IPS-18c (cell line): ENCODE measurements around the gene LHX6.

Source experiments
- H3K4me3 ChIP-seq: 2 replicates; pipeline ENCODE4 v1.7.0; 2013; ENCODE audit warnings: low read depth, mild to moderate bottlenecking, low read length, moderate library complexity; ENCODE audit not compliant: insufficient read depth
- H3K9me3 ChIP-seq: one replicate; pipeline ENCODE4 v1.6.1; 2013; ENCODE audit warnings: mild to moderate bottlenecking, low read length, moderate library complexity; ENCODE audit not compliant: control insufficient read depth, insufficient read depth

The LHX6 gene

DNA sequence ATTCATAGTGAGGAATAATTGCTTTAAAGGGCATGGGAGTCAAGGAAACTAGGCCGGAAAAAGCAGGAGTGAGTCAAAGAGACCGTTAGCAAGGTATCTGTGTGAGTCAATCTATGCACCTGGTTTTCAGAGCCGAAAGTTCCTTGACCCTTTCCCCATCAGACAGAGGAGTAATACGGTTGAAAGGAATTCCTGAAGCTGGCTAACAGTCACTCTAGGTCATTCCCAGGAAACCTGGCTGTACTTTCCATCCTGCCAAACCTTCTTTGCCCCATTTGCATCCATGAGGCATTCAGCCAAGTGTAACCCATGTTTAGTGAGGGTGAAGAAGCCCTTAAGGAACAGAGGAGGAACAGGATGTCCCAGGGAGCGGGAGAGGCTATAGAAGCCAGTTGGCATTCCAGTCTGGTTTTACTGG, 19.7 kb upstream of the LHX6 start:
- no peak overlapping the region for H3K4me3 ChIP-seq
- no peaks in the 10 kb centered on the region for H3K9me3 ChIP-seq

DNA sequence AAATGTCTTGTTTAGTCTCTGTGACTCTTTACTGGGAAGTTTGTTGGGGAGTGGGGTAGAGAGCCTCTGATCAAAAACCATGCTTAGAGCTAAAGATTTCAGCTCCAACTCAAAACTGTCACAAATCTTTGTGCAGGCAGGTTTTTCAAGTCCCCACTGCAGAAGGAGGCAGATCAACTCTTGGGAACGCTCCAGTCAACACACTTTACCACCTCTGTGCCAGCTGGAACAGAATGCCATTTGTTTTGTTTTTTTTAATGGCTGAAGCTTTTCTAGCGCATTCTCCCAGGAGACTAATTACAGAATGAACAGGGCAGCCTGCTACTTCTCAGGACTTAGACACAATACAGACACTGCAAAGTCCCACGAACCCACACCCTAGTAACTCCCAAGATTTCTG, 17.9 kb upstream of the LHX6 start:
- H3K9me3 ChIP-seq: no peaks in the 10 kb centered on the region
- H3K4me3 ChIP-seq: no peak overlapping the region

DNA sequence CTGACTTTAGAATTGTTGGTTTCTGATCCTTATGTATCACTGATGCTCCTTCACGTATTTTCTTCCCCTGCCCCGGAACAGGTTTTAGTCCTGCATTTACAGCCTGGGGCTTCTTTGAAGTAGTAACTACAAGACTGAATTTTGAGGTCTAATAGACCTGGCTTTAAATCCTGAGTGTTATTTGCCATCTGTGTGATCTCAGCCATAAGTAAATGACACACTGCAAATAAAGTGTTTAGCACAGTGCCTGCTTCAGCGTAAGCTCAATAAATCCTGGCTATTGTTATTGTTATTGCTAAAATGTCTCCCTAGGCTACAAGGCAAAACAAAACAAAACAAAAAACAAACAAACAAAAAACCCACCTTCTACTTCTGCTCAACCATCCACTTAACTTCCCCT, 15.6 kb upstream of the LHX6 start:
- Histone ChIP-seq H3K9me3 (no peaks in the 10 kb centered on the region), H3K4me3 (no peak overlapping the region)

DNA sequence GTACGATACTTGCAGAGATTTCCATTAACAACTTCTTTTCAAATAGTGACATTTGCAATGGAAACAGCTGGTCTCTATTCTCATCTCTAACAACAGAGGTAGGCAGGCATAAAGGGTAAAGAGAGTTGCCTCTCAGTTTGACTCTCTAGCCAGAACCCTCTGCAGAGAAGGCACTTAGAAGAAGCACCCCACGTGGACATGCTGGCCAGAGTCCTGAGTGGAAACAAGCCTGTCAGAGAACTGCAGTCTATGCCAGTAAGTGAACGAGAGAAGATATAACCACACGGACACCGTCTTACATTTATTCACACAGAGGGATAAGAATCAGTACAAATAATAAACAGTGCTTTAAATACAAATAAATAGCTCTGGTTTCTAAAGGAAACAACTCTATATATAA, 11.0 kb upstream of the LHX6 start:
- no peaks in the 10 kb centered on the region for H3K9me3 ChIP-seq

DNA sequence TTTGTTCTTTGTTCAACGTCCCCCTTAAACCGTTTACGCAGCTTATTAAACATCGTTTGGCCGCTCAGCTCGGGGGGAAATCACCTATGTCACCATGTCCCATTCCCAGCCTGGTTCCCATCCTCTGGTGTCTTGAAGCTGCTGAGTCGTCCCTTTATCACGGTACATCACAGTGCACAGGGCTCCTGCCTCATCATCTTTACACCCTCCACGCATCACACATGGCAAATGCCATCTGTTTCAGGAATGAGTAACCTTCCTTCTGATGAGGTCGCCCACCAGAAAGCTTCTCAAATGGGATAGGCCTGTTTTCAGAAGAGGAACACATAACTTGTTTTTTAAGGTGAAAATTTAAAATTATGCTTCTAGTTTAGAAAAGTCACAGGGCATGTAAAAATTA, 7.9 kb upstream of the LHX6 start:
- H3K9me3 ChIP-seq: no peaks in the 10 kb centered on the region
- H3K4me3 ChIP-seq: no peak overlapping the region

More for the DNA sequence above, 11.0 kb upstream of the LHX6 start:
- H3K4me3 ChIP-seq: no peak overlapping the region

DNA sequence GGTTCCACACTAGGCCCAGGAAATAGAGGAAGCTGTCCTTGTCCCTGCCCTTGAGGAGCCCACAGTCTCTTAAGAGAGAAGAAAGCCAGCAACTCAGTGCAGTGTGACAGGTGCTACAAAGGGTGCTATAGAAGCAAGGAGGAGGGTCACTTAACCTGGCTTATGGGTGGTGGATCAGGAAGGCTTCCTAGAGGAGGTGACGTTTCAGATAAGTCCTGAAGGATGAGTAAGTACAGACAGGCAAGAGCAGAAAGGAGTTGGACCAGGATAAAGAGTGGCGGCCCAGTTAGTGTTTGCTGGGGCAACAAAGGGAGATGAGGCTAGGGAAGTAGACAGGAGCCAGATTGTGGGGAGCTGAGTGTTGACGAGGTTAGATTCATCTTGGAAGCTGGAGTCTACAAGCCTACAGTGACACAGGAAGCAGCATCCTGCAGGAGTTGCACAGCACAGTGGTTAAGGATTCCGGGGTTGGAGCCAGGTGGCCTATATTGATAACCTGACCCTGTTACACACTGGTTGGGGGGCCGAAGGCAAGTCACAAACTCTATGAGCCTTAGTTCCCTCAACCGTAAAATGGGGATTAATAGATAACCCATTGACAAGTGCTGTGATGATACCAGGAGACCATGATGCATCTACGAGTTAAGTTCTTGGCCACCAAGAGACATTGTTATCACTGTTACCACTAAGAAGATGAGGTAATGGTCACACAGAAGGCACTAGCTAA, 5.4 kb upstream of the LHX6 start:
- H3K9me3 ChIP-seq: no peaks in the 10 kb centered on the region
- H3K4me3 ChIP-seq: no peak overlapping the region

DNA sequence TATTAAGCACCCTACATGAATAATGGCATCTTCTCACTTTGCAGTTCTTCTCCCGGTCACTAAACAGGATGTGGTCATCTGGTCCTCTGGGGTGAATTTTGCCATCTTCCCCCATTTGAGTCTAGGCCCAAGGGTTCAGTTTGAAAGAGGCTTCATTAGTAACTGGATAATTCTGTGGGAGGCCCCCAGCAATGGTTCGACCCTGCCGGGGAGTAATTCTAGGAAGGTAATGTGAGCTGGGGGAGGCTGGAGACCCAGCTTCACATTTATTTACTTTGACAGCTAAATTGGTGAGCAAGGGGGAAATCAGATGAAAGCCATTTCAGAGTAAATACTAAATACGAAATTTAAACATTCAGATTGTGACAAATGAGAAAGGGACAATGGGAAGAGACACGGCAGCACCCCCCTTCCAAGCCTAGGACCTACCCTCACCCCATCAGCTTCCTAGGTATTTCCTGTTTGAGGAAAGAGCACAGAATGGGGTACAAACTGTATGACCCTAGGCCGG, 4.1 kb upstream of the LHX6 start:
- H3K4me3 ChIP-seq: no peak overlapping the region
- peaks cover 6% of the 10 kb centered on the region for H3K9me3 ChIP-seq

DNA sequence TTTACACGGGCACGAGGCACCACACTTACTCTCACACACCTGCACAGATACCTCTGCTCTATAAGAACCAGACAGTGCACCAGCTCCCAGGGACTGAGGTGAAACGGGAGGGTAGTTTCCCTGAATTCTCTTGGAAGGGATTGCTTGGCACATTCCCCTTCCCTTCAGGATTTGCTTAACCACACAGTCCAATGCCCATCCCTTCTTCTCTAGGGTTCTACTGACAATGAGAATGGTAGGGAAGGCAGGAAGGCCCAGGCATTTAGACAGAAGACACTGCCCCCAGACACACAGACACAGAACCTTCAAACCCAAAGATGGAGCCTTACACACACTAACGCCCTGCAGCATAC, 704 bp upstream of the LHX6 start:
- Histone ChIP-seq H3K9me3 (peaks cover 6% of the 10 kb centered on the region), H3K4me3 (no peak overlapping the region)

DNA sequence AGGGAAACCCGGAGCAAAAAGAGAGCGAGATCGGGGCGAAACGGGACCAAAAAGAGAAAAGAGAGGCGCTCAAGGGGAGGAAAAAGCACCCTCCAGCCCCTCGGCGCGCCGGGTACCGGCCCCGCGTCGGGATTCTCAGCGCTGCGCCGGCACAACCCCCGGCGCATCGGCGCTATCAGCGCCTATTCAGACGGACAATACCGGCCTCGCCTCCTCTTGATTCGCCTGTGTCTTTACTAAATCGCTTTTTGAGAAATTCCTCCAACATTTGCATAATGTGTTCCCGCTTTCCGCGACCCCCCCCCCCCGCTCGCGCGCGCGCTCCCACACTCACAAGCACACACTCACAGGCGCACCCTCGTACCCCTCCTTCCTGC, 578 bp downstream of the LHX6 start:
- H3K4me3 ChIP-seq: peak overlapping the region; percentile 44
- peaks cover 8% of the 10 kb centered on the region for H3K9me3 ChIP-seq

DNA sequence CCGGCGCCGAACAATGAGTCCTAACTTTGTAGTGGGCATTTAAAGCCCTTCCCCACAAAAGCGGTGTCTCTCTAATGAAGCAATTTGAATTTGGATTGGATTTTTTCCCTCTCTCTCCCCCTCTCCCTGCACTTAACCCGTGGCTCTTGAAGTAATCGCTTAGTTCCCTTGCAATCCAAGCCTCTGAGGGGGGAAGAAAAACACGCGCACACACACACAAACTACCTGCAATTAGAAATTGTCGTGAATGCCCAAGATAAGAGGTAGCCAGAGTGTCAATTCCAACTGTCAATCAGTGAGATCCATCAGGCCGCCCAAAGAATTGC, 1.2 kb downstream of the LHX6 start:
- Histone ChIP-seq H3K4me3 (peak overlapping the region; percentile 3; the same call in 1 of the 2 replicates), H3K9me3 (peaks cover 8% of the 10 kb centered on the region)

DNA sequence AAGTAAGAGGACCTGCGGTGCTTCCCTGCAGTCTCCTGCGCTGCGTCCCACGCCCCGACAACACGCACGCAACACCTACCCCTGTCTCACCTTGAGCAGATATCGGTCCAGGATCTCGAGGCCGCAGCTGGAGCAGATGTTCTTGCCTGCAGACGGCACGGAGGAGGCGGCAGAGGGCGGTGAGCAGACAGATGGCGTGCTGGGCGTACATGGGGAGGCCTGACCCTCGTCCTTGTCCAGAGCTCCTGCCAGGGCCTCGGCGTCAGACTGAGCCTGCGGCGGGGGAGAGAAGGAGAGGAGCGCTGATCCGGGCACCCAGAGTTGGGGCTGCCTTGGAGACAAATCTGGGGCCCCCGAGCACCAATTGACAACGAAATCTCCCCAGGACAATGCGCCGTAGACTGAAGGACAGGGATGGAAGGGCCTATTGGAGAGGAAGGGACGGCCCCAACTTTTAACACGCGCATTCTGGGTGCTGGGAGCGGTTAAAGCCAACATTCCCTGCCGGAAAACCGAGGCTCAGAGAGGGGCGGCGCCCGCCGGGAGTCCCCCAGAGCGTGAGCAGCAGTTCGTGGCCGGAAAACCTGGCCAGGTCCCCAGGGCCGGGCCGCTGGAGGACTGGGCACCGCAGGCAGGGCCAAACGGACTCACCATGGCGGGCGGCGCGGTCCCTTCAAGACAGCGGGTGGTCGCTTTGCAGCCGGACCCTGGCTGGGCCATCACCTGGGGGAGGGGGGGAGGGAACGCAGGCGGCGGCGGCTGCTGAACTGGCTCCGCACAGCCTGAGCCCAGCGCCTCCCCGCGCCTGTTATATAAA, 1.8 kb downstream of the LHX6 start:
- H3K9me3 ChIP-seq: peaks cover 8% of the 10 kb centered on the region
- peak overlapping the region; percentile 40 for H3K4me3 ChIP-seq

DNA sequence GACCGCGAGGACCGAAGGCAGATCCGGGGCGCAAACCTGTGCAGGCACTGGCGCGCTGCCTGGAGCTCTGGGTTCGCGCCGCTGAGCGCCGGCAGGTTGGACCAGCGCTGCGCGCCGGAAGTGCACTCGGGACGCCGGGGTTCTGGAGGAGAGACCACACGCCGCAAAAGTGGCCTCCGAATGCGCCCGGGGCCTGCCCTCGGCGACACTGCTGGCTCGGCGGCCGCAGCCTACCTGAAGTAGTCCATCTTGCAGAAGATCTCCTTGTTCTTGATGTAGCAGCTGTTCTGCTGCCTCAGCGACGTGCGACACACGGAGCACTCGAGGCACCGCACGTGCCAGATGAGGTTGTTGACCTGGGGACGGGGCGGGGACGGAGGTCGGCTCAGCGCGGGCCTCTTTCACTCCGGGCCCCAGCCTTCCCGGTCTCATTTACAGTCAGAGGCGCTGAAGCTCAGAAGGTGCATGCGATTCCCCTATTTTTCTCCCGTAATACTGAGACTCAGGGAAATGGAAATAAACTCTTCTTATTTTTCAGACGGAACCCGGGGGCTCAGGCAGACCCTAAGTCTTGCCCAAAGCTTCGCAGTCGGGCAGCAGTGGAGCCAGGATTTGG, 2.5 kb downstream of the LHX6 start:
- Histone ChIP-seq H3K4me3 (no peak overlapping the region; the same call in 1 of the 2 replicates), H3K9me3 (peaks cover 8% of the 10 kb centered on the region)

DNA sequence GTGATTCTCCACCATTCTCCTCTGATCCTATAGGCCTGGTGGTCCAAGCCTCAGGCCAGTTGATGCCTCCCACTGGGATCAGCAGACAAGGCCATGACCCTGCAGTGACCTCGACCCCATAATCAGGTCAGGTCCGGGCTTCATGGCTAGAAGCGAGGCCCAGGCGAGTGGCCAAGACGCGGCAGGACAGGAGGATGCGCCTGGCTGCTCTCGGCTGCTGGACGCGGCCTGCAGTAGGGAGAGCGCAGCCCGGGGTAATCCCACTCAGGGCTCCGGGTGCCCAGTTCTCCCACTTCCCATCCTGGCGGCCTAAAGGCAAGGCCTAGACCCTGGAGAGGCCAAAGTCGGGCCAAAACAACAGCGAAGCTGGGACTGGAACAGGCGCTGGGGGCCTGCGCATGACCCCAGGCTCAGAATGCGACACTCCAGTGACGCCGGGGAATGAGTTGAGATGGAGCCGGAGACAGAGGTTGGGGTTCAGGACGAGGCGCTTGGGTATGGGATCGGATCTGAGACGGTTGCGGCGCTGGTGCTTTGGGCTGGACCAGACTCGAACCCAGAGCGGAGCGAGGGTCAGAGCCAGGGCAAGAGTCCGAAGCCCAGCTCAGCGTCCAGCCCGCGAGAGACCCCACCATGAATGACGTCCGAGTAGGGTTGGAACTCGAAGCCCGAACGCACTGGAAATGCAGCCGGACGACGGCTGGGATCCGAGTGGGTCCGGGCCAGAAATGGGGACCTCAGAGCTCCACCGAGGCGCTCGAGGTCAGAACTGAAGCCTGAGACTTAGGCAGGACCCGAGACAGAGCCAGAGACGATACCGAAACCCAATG, 3.2 kb downstream of the LHX6 start:
- peaks cover 8% of the 10 kb centered on the region for H3K9me3 ChIP-seq
- no peak overlapping the region for H3K4me3 ChIP-seq

DNA sequence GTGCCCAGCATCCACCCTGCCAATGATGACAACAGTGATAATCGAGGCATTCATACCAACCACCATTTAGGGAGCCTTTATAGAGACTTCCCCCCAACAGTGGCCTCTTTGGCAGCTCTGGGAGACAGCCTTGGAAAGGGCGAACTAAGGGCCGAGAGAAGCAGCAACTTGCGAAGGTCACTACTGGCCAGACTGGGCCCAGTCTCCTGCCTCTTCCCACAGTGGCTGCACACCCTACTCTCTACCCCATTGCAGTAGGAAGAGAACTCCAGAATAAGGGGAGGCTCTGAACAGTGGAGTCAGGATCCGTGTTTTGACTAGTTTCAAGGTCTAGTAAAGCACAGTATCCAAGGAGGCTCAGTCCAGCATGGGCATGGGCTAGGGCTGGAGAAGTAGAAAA, 5.3 kb downstream of the LHX6 start:
- H3K4me3 ChIP-seq: no peak overlapping the region

DNA sequence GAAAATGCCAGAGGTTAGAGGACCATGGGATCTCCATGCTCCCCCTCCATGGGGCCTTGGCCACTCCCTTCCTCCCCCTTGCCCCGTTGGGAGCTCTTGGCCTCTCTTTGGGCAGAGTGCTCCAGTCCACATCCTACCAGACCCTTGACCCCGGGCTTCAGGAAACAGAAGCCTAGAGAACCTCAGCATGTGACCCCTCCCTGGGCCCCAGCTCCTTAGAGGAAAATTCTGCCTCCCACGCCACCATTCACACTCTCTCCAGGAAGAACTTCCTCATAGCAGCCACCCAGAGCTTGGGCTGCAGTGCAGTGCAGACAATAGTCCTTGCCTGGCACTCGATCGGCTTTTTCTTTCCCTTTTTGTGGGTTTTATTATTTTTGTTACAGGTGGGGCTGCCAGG, 6.0 kb downstream of the LHX6 start:
- H3K9me3 ChIP-seq: peaks cover 4% of the 10 kb centered on the region
- no peak overlapping the region for H3K4me3 ChIP-seq

More for the DNA sequence above, 5.3 kb downstream of the LHX6 start:
- H3K9me3 ChIP-seq: peaks cover 7% of the 10 kb centered on the region

DNA sequence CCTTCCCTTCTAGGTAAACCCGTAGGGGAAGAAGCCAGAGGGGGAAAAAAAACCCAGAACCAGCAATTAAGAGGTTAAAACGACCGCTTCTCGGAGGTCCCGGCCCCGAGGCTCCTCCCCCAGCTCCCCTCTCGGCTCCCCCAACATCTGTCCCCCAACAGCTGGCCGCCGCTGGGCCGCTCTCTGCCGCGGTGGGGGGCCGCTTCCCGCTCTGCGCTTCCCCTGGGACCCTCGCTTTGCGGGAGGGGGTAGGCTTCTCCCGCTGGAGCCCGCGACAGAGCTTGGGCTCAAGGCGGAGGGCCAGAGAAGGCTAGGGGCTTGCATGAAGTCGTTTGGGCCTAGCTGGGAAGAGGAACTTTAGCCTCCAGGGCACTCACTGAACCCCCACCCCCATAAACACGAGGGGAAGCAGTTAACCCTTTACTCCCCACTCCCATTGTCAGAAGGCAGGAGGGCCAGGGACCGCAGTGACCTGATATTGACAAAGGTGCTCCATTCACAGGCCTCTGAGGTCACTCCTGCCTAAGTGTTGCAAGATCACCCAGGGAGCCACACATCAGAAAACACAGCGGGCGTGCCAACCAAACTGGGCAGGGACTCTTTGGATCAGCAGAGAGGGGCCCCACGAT, 7.5 kb downstream of the LHX6 start:
- H3K4me3 ChIP-seq: peak overlapping the region; percentile 26
- H3K9me3 ChIP-seq: peaks cover 4% of the 10 kb centered on the region

DNA sequence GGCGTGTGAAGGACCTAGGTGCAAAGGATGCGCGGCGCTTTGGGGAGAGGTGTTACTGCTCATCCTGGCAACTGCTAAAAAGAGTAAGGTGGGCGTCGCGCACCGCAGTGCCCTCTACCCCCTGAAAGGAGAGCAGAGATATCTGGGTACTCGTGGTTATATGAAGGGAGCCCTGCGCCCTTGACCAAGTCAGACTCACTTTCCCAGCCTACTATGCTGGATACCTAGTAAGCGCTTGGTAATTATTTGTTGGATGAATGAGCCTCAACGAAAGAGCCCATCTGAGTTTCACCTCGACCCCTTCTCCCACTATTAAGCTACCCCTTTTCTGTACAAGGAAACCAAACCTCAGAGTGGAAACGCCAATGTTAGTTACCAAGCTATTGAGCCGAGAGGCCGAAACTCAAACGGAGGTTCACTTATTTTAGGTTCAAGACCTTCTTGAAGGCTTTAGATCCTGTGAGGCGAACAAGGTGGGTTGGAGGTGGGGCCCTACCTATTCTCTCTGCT, 8.0 kb downstream of the LHX6 start:
- Histone ChIP-seq H3K4me3 (peak overlapping the region; percentile 22), H3K9me3 (peaks cover 4% of the 10 kb centered on the region)
